GM12878 (cell line): ENCODE results near the gene PPT1. TPM values are rescaled to one million over a fixed set of nuclear protein-coding genes. Genes with fewer than 3 reads are reported as not detected.

ENCODE experiments used
- BCL11A ChIP-seq: IDR thresholded peaks from 2 replicates; pipeline ENCODE4 v1.6.1; 2011; ENCODE audit warnings: low read depth, low read length
- ESRRA ChIP-seq: IDR thresholded peaks from 2 replicates; pipeline ENCODE4 v1.6.1; 2012; ENCODE audit warnings: mild to moderate bottlenecking, low read length, improper control_type of control experiment
- HCFC1 ChIP-seq: fragments of 150-350 bp; IDR thresholded peaks from 2 replicates; pipeline ENCODE4 v1.6.1; 2014; ENCODE audit warnings: low read length
- MEF2B ChIP-seq: fragments of 450-650 bp; IDR thresholded peaks from 2 replicates; pipeline ENCODE4 v1.6.1; 2018; ENCODE audit warnings: mild to moderate bottlenecking, moderate library complexity; ENCODE audit not compliant: partially characterized antibody, poor library complexity, severe bottlenecking
- NRF1 ChIP-seq: conservative IDR thresholded peaks from 2 replicates; pipeline ENCODE4 v1.6.1; 2011; ENCODE audit warnings: mild to moderate bottlenecking, low read depth, low read length, improper control_type of control experiment
- PKNOX1 ChIP-seq: fragments of 450-650 bp; IDR thresholded peaks from 2 replicates; pipeline ENCODE4 v1.6.1; 2016; ENCODE audit warnings: mild to moderate bottlenecking
- RAD21 ChIP-seq: IDR thresholded peaks from 2 replicates; pipeline ENCODE4 v1.6.1; 2011; ENCODE audit warnings: mild to moderate bottlenecking, low read depth, low read length, moderate library complexity; ENCODE audit not compliant: insufficient read depth
- SKIL ChIP-seq: fragments of 450-650 bp; IDR thresholded peaks from 2 replicates; pipeline ENCODE4 v1.6.1; 2017; ENCODE audit warnings: mild to moderate bottlenecking, low read depth, inconsistent platforms; ENCODE audit not compliant: poor library complexity, severe bottlenecking
- ZBTB40 ChIP-seq: fragments of 450-650 bp; IDR thresholded peaks from 2 replicates; pipeline ENCODE4 v1.6.1; 2016; ENCODE audit warnings: mild to moderate bottlenecking, moderate library complexity, borderline replicate concordance
- polyA plus RNA-seq, 11 experiments: library from polyadenylated mRNA; depleted of rRNA in 4 of 11; unstranded in 6 of 11; stranded (reverse) in 5 of 11; fragments of >200 nt; fragmentation: Nextera tagmentation in 4 of 11; fragmentation: Illumina TruSeq in 1 of 11; extraction: Ambion mirVana in 4 of 11; extraction: Trizol in 1 of 11; gene quantifications; 1 replicate in 1 of 11; 2 replicates in 10 of 11; pipeline versions ENCODE4 v1.2.1 to v1.2.3, GENCODE V29; 2011 to 2016; ENCODE audit warnings: inconsistent platforms in 2 of 11, missing spikeins in 2 of 11, low read depth in 1 of 11
- total RNA-seq, 4 experiments: library from RNA; depleted of rRNA in 3 of 4; stranded (reverse); fragments of >200 nt in 3 of 4; fragmentation: Illumina TruSeq in 1 of 4; extraction: Trizol in 1 of 4; gene quantifications; 2 replicates each; pipeline versions ENCODE4 v1.2.1 to v1.2.3, GENCODE V29; 2013 to 2021

Gene PPT1
- total and polyA plus RNA-seq, 10 of the 15 experiments (the other 5 are each of a cell fraction or from before 2014, with no cell fraction given) = 50.4 to 147 (median 103) TPM

- TF ChIP-seq MEF2B (peak; percentile 95), PKNOX1 (peak; percentile 78), HCFC1 (0 out of 2 replicates have a peak, but pooled peaks have one; percentile 21), RAD21 (peak; percentile 36; the same call in 1 of the 2 replicates), BCL11A (peak; percentile 67; the same call in 1 of the 2 replicates), NRF1 (no peak), ZBTB40 (peak; percentile 20; the same call in 1 of the 2 replicates), SKIL (peak; percentile 47), ESRRA (peak; percentile 91; the same call in 1 of the 2 replicates)
Observed at GRCh38 chr1:40039245-40039756, 57.8 kb downstream of the PPT1 start (continued).
